Skin of body (tissue), 2 donors: ENCODE results near the gene COL5A1. TPM values are rescaled to one million over a fixed set of nuclear protein-coding genes. Genes with fewer than 3 reads are reported as not detected.
"Not testable (repeated sequence)": the region's sequence is repeated elsewhere in the genome, so short reads cannot be mapped to it uniquely, and the experiment has no call there.

Source experiments
- DNase-seq: peaks from one replicate; lab custom pipeline; 2025; lab: John Stamatoyannopoulos, UW
- total RNA-seq: library from RNA; depleted of rRNA; stranded (reverse); fragments of >200 nt; gene quantifications from one replicate; pipeline ENCODE4 v1.2.3, GENCODE V29; 2014

The COL5A1 gene
- total RNA-seq, 1 donor from 2014 or later, result 349 TPM

- DNase-seq, result no peak
These were observed 35.3 kb downstream of the COL5A1 start for GRCh38 chr9:134676886-134677285.

- no peak for DNase-seq
These were observed 36.1 kb downstream of the COL5A1 start for GRCh38 chr9:134677743-134678142.

DNA sequence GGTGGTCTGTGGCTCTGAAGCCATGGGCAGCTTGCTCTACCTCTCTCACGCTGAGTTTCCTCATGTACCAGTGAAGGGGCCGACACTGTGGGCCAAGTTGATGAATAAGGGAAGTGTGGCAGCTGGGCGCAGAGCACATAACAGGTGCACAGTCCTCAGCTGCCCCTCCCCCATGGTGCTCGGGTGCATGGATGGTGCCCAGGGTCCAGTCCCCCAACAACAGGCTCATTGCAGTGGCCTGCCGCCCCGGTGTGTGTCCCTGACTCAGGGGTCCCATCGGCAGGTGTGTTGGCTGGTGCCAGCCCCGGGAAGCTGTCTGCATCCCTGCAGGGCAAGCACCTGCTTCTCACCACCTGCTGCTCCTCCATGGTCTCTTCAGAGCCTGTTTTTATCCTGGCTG lies 36.6 kb downstream of the COL5A1 start:
- no peak for DNase-seq

GRCh38 chr9:134678666-134679443 lies 37.3 kb downstream of the COL5A1 start:
- DNase-seq, result no peak

- no peak for DNase-seq
These were observed 38.2 kb downstream of the COL5A1 start for GRCh38 chr9:134679616-134680392.

DNA sequence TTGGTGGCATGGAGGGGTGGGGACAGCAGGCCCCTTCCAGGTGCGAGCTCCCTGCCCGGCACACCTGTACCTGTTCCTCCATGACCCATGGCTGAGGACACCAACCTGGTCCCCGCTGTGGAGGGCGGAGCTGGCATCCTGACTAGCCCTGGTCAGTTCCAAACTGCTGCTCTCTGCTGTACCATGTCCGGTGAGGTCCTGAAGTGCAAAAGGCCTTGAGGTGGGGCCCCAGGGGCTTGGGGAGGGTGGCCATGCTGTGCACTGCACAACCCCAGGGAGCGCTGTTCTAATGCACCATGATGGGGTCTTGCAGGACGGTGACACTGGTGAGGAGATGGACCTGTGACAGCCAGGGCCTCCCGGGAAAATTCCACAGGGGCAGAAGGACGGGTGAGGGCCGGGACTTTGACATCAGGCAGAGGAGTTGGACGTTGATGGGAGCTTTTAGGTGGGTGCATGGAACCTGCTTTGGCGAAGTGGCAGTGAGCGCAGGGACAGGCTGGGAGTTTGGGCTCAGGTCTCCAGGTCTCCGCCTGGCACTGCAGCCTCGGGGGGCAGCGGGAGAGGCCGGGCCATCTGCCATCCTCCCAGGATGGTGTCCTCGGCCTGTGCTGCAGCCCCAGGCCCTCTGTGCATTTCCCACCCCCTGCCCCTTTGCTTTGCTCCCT lies 38.9 kb downstream of the COL5A1 start:
- no peak for DNase-seq

GRCh38 chr9:134681061-134681661 lies 39.6 kb downstream of the COL5A1 start:
- no peak for DNase-seq

DNA sequence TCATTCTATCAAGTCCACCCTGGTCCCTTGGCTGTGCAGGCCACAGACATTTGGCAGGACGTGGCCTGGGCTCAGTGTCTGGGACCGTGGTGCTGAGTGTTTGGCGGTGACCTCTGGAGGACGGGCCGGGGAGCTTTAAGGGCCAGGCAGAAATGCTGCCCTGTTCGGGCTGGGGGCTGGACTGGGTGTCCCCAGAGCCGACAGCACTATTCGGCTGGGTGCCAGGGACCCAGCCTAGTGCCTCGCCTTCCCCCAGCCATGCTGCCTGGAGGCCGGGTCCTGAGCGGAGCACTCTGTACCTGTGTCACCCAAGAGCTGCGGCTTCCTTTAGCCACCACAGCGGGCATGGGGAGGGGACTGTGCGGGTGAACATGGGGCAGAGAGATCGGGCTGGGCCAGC lies 40.4 kb downstream of the COL5A1 start:
- DNase-seq, result no peak

DNA sequence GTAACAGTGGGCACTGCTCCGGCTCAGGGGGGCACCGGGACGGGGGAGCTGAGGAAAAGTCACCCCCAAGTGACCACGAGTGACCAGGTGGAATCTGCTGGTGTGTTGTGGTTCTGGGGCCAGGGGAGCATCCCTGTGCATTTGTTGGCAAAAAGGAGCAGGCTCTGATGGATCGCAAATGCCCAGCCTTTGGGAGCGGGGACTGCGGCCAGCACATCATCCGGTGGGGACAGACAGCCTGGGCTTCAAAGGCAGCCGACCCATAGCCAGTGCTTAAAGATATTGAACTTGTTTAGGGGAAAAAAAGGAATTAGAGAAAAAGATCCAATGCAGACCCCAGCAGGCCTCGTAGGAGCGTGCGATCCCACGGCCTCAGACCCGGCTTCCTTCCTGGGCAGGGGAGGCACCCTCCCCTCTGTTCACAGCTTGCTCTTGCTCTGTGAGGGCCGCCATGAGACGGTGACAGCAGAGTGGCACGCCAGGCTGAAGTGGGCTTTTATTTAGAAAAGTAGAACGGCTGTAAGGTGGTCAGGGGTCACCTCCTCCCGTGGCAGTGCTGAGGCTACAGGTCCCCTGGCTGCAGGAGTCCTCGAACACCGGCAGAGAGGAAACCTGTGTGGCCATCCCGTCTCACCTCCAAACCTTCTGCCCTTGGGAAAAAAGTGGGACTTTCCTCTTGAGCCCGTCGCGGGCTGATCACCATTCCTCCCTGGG lies 41.2 kb downstream of the COL5A1 start:
- DNase-seq, result no peak

DNA sequence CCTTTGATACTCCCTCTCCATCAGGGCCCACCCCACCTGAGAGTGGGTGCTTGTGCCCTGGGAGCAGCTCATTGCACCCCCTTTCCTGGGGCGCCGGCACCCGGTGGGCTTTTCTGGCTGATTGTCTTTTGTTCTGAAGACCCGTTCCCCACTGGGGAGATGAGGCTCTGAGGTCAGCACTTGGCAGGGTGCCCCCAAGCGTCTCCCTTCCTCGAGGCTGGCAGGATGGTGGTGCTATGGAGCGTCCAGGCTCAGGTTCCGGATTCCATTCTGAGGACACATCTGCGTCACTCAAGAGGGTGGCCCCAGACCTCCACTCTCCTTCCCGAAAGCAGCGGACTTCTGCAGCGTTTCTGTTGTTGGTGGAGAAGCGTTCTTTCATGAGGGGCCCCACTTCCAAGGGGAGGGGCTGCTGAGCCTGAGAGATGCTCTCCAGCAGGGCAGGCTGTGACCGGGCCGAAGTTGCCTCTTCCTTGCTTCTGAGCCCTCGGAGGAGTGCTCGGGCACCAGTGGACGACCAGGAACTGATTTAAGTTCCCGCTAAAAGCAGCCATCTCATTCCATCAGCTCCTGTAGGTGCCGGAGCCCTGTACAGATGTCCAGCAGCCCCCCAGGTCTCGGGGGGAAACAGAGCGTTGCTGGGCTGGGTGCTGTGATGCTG lies 42.2 kb downstream of the COL5A1 start:
- DNase-seq, result no peak

GRCh38 chr9:134684375-134684723 lies 42.7 kb downstream of the COL5A1 start:
- DNase-seq, result no peak

DNA sequence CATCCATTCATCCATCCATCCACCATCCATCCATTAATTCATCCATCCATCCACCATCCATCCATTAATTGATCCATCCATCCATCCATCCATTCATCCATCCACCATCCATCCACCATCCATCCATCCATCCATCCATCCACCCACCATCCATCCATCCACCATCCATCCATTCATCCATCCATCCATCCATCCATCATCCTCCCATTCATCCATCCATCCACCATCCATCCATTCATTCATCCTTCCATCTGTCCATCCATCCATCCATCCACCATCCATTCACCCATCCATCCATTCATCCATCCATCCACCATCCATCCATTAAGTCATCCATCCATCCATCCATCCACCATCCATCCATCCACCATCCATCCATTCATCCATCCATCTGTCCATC lies 43.3 kb downstream of the COL5A1 start:
- not testable (repeated sequence) for DNase-seq

- DNase-seq, result no peak
These were observed 44.2 kb downstream of the COL5A1 start for GRCh38 chr9:134685784-134686183.

DNA sequence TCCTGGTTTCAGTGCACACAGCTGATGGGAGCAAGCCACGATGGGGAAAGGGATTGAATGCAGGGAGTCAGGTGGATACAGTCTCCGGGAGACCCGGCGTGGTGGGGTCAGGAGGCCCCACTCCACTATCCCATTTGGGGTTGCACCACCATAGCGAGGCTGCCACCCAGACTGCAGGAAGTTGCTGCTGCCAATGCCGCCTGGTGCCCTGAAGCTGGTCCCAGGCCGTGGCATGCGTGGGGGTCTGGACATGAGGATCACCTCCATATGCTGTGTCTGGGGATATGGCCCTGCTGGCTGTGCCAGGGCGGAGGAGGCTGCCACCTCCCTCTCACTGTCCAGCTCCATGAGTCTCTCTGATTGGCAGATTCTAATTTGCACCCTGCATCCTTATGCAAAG lies 45.3 kb downstream of the COL5A1 start:
- DNase-seq, result no peak

DNA sequence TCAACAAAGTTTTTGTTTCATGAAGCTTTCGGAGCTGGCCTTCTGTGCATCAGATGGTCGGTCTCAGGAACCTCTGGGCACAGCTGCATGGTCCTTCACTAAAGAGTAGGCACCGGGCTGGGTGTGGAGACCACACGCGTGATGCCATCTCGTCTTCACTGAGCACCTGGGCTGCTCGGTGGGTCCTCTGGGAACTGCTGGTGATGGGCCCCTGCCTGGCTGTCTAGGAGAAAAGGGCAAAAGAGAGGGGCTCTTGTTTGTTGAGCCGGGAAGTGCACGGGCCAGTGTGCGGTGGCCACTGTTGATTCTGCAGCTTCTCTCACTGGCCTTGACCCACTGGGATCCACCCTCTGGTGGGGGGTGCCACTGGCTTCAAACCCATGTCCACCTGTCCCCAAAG lies 46.0 kb downstream of the COL5A1 start:
- no peak for DNase-seq

GRCh38 chr9:134688231-134688630 lies 46.6 kb downstream of the COL5A1 start:
- DNase-seq, result no peak

GRCh38 chr9:134688661-134689320 lies 47.2 kb downstream of the COL5A1 start:
- no peak for DNase-seq

- DNase-seq, result no peak
These were observed 47.9 kb downstream of the COL5A1 start for GRCh38 chr9:134689321-134690181.

GRCh38 chr9:134690301-134690751 lies 48.7 kb downstream of the COL5A1 start:
- DNase-seq, result no peak
